ENCODE measurements around the gene MATN3. TPM values are rescaled to one million over a fixed set of nuclear protein-coding genes. Genes with fewer than 3 reads are reported as not detected.

The MATN3 gene
- total RNA-seq, 1 experiment from 2014 or later, result 1.0 TPM

DNA sequence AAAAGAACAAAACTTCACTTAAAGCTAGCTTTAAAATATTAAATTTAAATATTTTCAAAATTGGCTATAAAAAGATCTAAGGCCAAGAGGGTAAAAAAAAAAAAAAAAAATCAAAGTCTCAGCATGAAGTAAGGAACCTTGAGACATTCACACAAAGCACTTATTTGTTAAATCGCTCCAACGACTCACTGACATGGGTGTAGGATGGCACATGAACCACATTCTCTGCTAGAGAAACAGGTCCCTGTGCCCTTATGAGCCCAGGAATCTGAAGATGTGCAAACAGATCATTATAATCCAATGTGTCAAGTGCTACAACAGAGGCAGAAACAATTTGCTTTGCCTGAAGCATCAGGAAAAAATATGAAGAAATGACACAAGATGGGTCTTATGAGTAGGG, 25.2 kb upstream of the MATN3 start:
- Histone ChIP-seq H3K9me2 (ENCODE audit: insufficient read depth) (no peaks in the 10 kb centered on the region), H3K79me2 (ENCODE audit: low read depth) (peaks cover 50% of the 10 kb centered on the region), H3K4me2 (no peak overlapping the region), H3K4me1 (replicated peaks; ENCODE audit: insufficient read depth) (peaks cover 23% of the 10 kb centered on the region), H3K9me3 (ENCODE audit: insufficient read depth, low read depth) (no peaks in the 10 kb centered on the region), H3K36me3 (ENCODE audit: low read depth) (peaks cover 62% of the 10 kb centered on the region), H3K27me3 (ENCODE audit: insufficient read depth, low read depth) (no peaks in the 10 kb centered on the region), H3K4me3 (no peak overlapping the region), H3F3A (ENCODE audit: insufficient read depth, low read depth) (peaks cover 35% of the 10 kb centered on the region), H4K20me1 (ENCODE audit: insufficient read depth) (peaks cover 12% of the 10 kb centered on the region; the same call in 1 of the 2 replicates), H2AFZ (no peak overlapping the region), H3K27ac (no peak overlapping the region)
- TF ChIP-seq EZH2 (IDR thresholded peaks at IDR 0.05; ENCODE audit: low read depth), result no peak
- TF ChIP-seq, protein P1, sequence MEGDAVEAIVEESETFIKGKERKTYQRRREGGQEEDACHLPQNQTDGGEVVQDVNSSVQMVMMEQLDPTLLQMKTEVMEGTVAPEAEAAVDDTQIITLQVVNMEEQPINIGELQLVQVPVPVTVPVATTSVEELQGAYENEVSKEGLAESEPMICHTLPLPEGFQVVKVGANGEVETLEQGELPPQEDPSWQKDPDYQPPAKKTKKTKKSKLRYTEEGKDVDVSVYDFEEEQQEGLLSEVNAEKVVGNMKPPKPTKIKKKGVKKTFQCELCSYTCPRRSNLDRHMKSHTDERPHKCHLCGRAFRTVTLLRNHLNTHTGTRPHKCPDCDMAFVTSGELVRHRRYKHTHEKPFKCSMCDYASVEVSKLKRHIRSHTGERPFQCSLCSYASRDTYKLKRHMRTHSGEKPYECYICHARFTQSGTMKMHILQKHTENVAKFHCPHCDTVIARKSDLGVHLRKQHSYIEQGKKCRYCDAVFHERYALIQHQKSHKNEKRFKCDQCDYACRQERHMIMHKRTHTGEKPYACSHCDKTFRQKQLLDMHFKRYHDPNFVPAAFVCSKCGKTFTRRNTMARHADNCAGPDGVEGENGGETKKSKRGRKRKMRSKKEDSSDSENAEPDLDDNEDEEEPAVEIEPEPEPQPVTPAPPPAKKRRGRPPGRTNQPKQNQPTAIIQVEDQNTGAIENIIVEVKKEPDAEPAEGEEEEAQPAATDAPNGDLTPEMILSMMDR (conservative IDR thresholded peaks at IDR 0.05), result no peak
- POLR2A ChIA-PET (ENCODE audit: unreplicated experiment), result no interaction called here
- intact Hi-C loops (cut with micrococcal nuclease; ENCODE audit: unreplicated experiment), result loop anchor here (10.0 kb wide), 1 partner anchor 257 kb away; no protein-coding TSS in a partner anchor
- CTCF ChIA-PET, result interaction anchor here (0.8 kb wide), 1 partner anchor 23 kb away, joined by 3 read pairs; no protein-coding TSS in a partner anchor
- no TSS peak for BruUV-seq (replicated peaks)
- no peak for DNase-seq

DNA sequence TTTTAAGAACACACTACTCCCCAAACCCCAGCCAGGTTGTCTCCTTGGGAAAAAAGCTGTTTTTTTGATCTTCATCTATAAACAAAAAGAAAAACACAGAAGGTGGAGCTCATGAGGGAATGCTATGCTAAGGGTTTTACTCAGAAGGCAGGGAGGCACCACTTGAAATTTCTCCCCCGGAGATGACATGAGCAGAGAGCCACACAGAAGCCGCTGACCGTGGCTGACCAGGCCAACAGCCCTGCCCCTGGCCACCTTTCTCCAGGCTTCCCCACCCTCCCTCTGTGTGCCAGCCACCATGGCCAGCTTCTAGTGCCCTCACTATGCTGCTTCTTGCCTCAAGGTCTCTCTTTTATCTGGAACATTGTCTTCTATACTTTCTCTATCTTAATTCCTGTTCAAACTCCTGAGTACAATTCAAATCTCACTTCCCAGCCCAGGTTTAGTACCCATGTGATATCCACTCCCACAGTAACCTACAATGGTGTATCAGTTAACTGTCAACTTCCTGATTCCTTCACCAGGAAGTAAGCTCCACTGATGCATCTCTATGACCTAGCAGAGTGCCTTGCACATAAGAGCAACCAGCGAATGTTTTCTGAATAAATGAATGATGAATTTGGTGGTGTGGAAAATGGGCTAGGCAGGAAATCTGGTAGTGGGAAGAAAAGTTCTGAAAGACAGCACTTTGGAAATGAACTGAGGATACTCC, 23.6 kb upstream of the MATN3 start:
- peaks cover 11% of the 10 kb centered on the region for H3K4me1 ChIP-seq (replicated peaks; ENCODE audit: insufficient read depth)
- TF ChIP-seq, protein P1 (conservative IDR thresholded peaks at IDR 0.05), result no peak
- TF ChIP-seq EZH2 (IDR thresholded peaks at IDR 0.05; ENCODE audit: low read depth), result no peak
- H3K9me2 ChIP-seq (ENCODE audit: insufficient read depth), result no peaks in the 10 kb centered on the region
- POLR2A ChIA-PET (ENCODE audit: unreplicated experiment), result interaction anchor here (0.6 kb wide), 1 partner anchor 9 kb away, joined by 3 read pairs; no protein-coding TSS in a partner anchor
- intact Hi-C loops (cut with micrococcal nuclease; ENCODE audit: unreplicated experiment), result loop anchor here (10.0 kb wide), 1 partner anchor 259 kb away; no protein-coding TSS in a partner anchor
- H2AFZ ChIP-seq, result no peak overlapping the region
- no peak overlapping the region for H3K4me3 ChIP-seq
- H4K20me1 ChIP-seq (ENCODE audit: insufficient read depth), result peaks cover 12% of the 10 kb centered on the region; the same call in 1 of the 2 replicates
- H3K79me2 ChIP-seq (ENCODE audit: low read depth), result peaks cover 34% of the 10 kb centered on the region
- no peaks in the 10 kb centered on the region for H3K9me3 ChIP-seq (ENCODE audit: insufficient read depth, low read depth)
- peaks cover 75% of the 10 kb centered on the region for H3K36me3 ChIP-seq (ENCODE audit: low read depth)
- peaks cover 22% of the 10 kb centered on the region for H3F3A ChIP-seq (ENCODE audit: insufficient read depth, low read depth)
- DNase-seq, result no peak
- no peak overlapping the region for H3K27ac ChIP-seq
- BruUV-seq (replicated peaks), result no TSS peak
- CTCF ChIA-PET, result no interaction called here
- H3K4me2 ChIP-seq, result no peak overlapping the region
- H3K27me3 ChIP-seq (ENCODE audit: insufficient read depth, low read depth), result no peaks in the 10 kb centered on the region

DNA sequence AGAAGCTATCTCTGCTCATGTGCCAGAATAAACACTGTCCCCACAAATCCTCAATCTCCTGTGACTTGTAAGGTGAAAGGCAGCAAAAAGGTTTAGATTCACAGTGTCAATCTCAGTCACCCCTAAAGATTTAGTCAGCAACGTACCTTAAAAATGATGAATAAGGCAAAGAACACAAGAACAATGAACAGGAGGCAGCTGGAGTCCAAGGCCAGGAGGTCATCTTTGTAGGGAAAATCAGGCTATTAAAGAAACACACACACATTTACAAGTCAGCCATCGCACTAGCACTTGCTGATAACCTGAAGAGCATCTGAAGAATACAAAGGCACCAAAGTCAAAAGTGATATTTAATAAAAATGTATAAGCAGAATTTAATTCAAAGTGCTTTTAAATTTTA, 22.4 kb upstream of the MATN3 start:
- Histone ChIP-seq H4K20me1 (ENCODE audit: insufficient read depth) (0 out of 2 replicates have a peak, but pooled peaks cover 4% of the 10 kb centered on the region), H3K27ac (no peak overlapping the region), H2AFZ (no peak overlapping the region), H3K79me2 (ENCODE audit: low read depth) (peaks cover 26% of the 10 kb centered on the region), H3K4me2 (no peak overlapping the region), H3K4me3 (no peak overlapping the region), H3K9me2 (ENCODE audit: insufficient read depth) (no peaks in the 10 kb centered on the region), H3F3A (ENCODE audit: insufficient read depth, low read depth) (peaks cover 12% of the 10 kb centered on the region; the same call in 1 of the 2 replicates), H3K9me3 (ENCODE audit: insufficient read depth, low read depth) (no peaks in the 10 kb centered on the region), H3K27me3 (ENCODE audit: insufficient read depth, low read depth) (no peaks in the 10 kb centered on the region), H3K4me1 (replicated peaks; ENCODE audit: insufficient read depth) (no peaks in the 10 kb centered on the region), H3K36me3 (ENCODE audit: low read depth) (peaks cover 78% of the 10 kb centered on the region)
- no peak for DNase-seq
- TF ChIP-seq, protein P1 (conservative IDR thresholded peaks at IDR 0.05), result no peak
- TF ChIP-seq EZH2 (IDR thresholded peaks at IDR 0.05; ENCODE audit: low read depth), result no peak
- ChIA-PET POLR2A (ENCODE audit: unreplicated experiment) (no interaction called here), CTCF (no interaction called here)
- intact Hi-C loops (cut with micrococcal nuclease; ENCODE audit: unreplicated experiment), result loop anchor here (10.0 kb wide), 1 partner anchor 260 kb away; no protein-coding TSS in a partner anchor
- BruUV-seq (replicated peaks), result no TSS peak
